DND-41 (cell line): ENCODE data around the gene SLC50A1.

Experiments
- ATAC-seq: fragments of 200-7000 bp; cut with Tn5 transposase; 3 replicates; pipeline ENCODE4 v1.9.1; 2021; ENCODE audit warnings: low read depth; ENCODE audit not compliant: insufficient read depth
- DNase-seq: peaks from one replicate; pipeline ENCODE4 v3.0.0-alpha.2; 2020
- H2AFZ ChIP-seq: 2 replicates; pipeline ENCODE4 v1.6.0; 2012; ENCODE audit warnings: low read depth, low read length
- H3K27ac ChIP-seq: 2 replicates; pipeline ENCODE4 v1.5.1; 2012; ENCODE audit warnings: low read length, inconsistent platforms
- H3K27me3 ChIP-seq: fragments of 200-600 bp; sonication (generic); 2 replicates; pipeline ENCODE4 v1.6.0; 2012; ENCODE audit warnings: low read length, mild to moderate bottlenecking, inconsistent platforms; ENCODE audit not compliant: insufficient read depth, poor library complexity
- H3K36me3 ChIP-seq: 2 replicates; pipeline ENCODE4 v1.5.1; 2012; ENCODE audit warnings: low read length, inconsistent platforms; ENCODE audit not compliant: insufficient read depth
- H3K4me1 ChIP-seq: 2 replicates; pipeline ENCODE4 v1.5.1; 2012; ENCODE audit warnings: mild to moderate bottlenecking, low read length; ENCODE audit not compliant: insufficient read depth
- H3K4me2 ChIP-seq: 2 replicates; pipeline ENCODE4 v1.6.0; 2012; ENCODE audit warnings: mild to moderate bottlenecking, moderate library complexity, low read length, inconsistent platforms; ENCODE audit not compliant: insufficient read depth
- H3K4me3 ChIP-seq, 2 experiments: fragments of 200-600 bp in 1 of 2; shearing (Covaris generic) in 1 of 2; 2 replicates each; pipeline ENCODE4 v1.5.1; 2012 to 2016; ENCODE audit warnings: inconsistent platforms in 2 of 2, low read length in 2 of 2, mild to moderate bottlenecking in 2 of 2, low read depth in 1 of 2, moderate library complexity in 1 of 2
- H3K79me2 ChIP-seq: 2 replicates; pipeline ENCODE4 v1.6.0; 2012; ENCODE audit warnings: low read length, inconsistent platforms; ENCODE audit not compliant: insufficient read depth
- H3K9ac ChIP-seq: 2 replicates; pipeline ENCODE4 v1.6.0; 2012; ENCODE audit warnings: low read depth, mild to moderate bottlenecking, inconsistent platforms, low read length, moderate library complexity
- H3K9me3 ChIP-seq: 2 replicates; pipeline ENCODE4 v1.5.1; 2012; ENCODE audit warnings: low read length, moderate library complexity, mild to moderate bottlenecking, inconsistent platforms; ENCODE audit not compliant: insufficient read depth, severe bottlenecking
- H4K20me1 ChIP-seq: 2 replicates; pipeline ENCODE4 v1.6.0; 2012; ENCODE audit warnings: low read length; ENCODE audit not compliant: insufficient read depth
- EZH2 ChIP-seq: IDR thresholded peaks from 3 replicates; pipeline ENCODE4 v1.6.1; 2012; ENCODE audit warnings: borderline replicate concordance, low read depth, mild to moderate bottlenecking, moderate library complexity, low read length, inconsistent platforms; ENCODE audit not compliant: severe bottlenecking
- TF ChIP-seq, protein P1 (sequence below): IDR thresholded peaks from 2 replicates; pipeline ENCODE4 v1.5.1; 2012; ENCODE audit warnings: borderline replicate concordance, low read length, moderate library complexity, mild to moderate bottlenecking; ENCODE audit not compliant: poor library complexity, severe bottlenecking; ENCODE audit errors: extremely low read depth

Gene SLC50A1

DNA sequence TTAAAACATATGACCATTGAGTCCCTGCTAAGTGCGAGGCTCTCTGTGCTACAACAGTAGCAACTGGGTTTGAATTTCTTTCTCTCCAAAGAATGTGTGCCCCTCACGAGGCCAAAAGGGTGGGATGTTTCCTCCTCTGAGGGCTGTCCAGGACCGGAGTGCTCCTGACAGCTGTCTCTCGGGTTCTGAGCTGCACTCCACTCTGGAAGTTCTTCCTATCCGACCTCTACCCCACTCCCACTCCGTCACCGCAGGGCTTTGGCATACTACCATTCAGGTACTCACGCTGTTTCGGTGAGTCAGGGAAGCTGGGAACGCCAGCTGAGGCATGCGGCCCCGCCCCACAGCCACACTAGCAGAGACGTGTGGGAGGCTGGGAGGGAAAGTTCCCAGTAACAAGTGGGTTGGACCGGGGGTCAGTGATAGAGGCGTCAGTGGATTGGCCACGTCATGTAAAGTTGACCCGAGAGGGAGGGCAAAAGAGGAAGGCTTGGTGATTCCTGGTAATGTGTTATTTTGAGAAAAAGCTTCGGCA is 705 bp upstream of the SLC50A1 start:
- peak overlapping the region; percentile 83 for H3K9ac ChIP-seq
- DNase-seq (no peak), ATAC-seq (no peak)
- H3K27me3 ChIP-seq = no peaks in the 10 kb centered on the region
- peak overlapping the region; percentile 98 for H3K4me2 ChIP-seq
- TF ChIP-seq, protein P1, sequence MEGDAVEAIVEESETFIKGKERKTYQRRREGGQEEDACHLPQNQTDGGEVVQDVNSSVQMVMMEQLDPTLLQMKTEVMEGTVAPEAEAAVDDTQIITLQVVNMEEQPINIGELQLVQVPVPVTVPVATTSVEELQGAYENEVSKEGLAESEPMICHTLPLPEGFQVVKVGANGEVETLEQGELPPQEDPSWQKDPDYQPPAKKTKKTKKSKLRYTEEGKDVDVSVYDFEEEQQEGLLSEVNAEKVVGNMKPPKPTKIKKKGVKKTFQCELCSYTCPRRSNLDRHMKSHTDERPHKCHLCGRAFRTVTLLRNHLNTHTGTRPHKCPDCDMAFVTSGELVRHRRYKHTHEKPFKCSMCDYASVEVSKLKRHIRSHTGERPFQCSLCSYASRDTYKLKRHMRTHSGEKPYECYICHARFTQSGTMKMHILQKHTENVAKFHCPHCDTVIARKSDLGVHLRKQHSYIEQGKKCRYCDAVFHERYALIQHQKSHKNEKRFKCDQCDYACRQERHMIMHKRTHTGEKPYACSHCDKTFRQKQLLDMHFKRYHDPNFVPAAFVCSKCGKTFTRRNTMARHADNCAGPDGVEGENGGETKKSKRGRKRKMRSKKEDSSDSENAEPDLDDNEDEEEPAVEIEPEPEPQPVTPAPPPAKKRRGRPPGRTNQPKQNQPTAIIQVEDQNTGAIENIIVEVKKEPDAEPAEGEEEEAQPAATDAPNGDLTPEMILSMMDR = no peak
- no peak for TF ChIP-seq EZH2
- peaks cover 10% of the 10 kb centered on the region; the same call in 1 of the 2 replicates for H4K20me1 ChIP-seq
- peaks cover 48% of the 10 kb centered on the region for H3K4me1 ChIP-seq
- peak overlapping the region; percentile 96 for H2AFZ ChIP-seq
- peaks cover 33% of the 10 kb centered on the region for H3K79me2 ChIP-seq
- H3K9me3 ChIP-seq = no peaks in the 10 kb centered on the region
- H3K27ac ChIP-seq = peak overlapping the region; percentile 93
- peak overlapping the region; percentile 81 to 90 for H3K4me3 ChIP-seq
- peaks cover 16% of the 10 kb centered on the region for H3K36me3 ChIP-seq

DNA sequence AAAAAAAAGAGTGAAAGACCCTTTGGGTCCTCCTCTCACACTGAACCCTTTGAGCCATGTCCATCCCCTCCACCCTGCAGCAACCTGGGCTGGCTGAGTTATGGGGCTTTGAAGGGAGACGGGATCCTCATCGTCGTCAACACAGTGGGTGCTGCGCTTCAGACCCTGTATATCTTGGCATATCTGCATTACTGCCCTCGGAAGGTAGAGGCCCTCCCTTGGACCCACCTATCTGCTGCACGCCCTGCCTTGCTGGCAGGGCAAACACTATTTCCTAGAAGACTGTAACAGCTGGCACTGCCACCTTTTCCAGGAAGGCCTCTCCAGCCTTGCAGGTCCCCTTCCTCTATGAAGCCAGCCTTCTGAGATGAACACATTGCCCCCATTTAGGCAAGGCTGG is 1.1 kb downstream of the SLC50A1 start:
- DNase-seq (peak; percentile 72), ATAC-seq (peak; percentile 27)
- H3K9ac ChIP-seq = peak overlapping the region; percentile 83; the same call in 1 of the 2 replicates
- no peaks in the 10 kb centered on the region for H3K27me3 ChIP-seq
- H3K27ac ChIP-seq = peak overlapping the region; percentile 32
- TF ChIP-seq, protein P1 = no peak
- TF ChIP-seq EZH2 = no peak
- peaks cover 37% of the 10 kb centered on the region for H3K79me2 ChIP-seq
- H3K4me3 ChIP-seq = peak overlapping the region in 1 of 2 experiments; percentile 90; a peak in 2 of 4 replicates
- peaks cover 55% of the 10 kb centered on the region for H3K4me1 ChIP-seq
- peak overlapping the region; percentile 98 for H3K4me2 ChIP-seq
- H2AFZ ChIP-seq = no peak overlapping the region
- no peaks in the 10 kb centered on the region for H3K9me3 ChIP-seq
- peaks cover 11% of the 10 kb centered on the region; the same call in 1 of the 2 replicates for H4K20me1 ChIP-seq
- H3K36me3 ChIP-seq = peaks cover 19% of the 10 kb centered on the region

DNA sequence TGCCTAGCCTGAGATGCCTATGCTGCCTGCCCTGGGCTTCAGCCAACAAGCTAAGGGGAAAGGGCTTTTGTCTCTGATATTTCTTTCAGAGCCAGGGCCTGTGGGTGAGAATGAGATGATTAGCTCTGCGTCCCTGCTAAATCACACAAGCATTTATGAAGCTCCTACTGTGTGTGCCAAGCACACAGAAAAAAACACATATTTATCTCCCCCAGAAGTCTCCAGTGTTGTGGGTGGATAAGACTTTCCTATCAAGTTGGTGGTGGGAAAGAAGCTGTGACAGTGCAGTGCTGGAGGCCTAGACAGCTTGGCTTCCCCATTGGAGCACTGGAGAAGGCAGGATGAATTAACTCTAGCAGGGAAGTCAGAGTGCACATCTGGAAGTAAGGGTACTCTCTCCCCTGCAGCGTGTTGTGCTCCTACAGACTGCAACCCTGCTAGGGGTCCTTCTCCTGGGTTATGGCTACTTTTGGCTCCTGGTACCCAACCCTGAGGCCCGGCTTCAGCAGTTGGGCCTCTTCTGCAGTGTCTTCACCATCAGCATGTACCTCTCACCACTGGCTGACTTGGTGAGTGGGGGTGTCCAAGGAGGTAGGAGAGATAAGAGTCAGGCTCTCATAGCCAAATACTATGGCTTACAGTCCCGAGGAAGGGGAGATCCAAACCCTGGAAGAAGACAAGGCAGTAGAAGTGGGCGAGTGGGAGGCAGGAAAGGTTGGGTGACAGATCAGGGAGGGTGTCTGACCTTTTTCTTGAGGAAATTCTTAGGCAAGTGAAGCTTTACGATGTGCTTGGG is 1.7 kb downstream of the SLC50A1 start:
- H4K20me1 ChIP-seq = peaks cover 11% of the 10 kb centered on the region; the same call in 1 of the 2 replicates
- ATAC-seq (no peak), DNase-seq (no peak)
- H3K9ac ChIP-seq = peak overlapping the region; percentile 83
- peak overlapping the region; percentile 32 for H3K27ac ChIP-seq
- no peaks in the 10 kb centered on the region for H3K27me3 ChIP-seq
- H3K4me3 ChIP-seq = peak overlapping the region in 1 of 2 experiments; percentile 90; a peak in 2 of 4 replicates
- H3K4me2 ChIP-seq = peak overlapping the region; percentile 98
- H3K4me1 ChIP-seq = peaks cover 55% of the 10 kb centered on the region
- TF ChIP-seq, protein P1 = no peak
- TF ChIP-seq EZH2 = no peak
- H3K79me2 ChIP-seq = peaks cover 37% of the 10 kb centered on the region
- no peak overlapping the region for H2AFZ ChIP-seq
- peaks cover 19% of the 10 kb centered on the region for H3K36me3 ChIP-seq
- H3K9me3 ChIP-seq = no peaks in the 10 kb centered on the region
